GM19324 (cell line): ENCODE measurements around the gene COL4A5.
A peak's percentile ranks its signal among the peaks of the same experiment; 100 is the strongest.
"Not testable (repeated sequence)": the region's sequence is repeated elsewhere in the genome, so short reads cannot be mapped to it uniquely, and the experiment has no call there.

Source experiments
- ATAC-seq: cut with Tn5 transposase; IDR thresholded peaks from one replicate; pipeline ENCODE4 v1.9.1; 2021; ENCODE audit warnings: mild to moderate bottlenecking, moderate library complexity; ENCODE audit not compliant: unreplicated experiment, low FRiP score

The COL4A5 gene

DNA sequence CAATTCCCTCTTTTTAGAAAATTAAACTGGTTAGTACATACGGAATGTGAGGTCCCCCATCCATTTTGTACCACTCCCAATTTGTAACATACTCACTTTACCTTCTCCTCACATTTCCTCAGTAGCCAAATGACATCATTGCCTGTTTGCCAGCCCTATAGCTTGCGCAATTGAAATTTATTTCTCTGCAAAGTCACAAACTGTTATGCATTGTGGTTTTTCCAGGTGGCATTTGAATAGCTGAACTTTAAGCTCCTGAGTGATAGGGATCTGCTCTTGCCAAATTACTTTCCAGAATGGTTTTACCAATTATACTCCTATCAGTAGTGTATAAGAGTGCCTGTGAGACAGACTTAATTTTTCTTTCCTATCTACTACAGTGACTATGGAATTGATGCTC lies 7.7 kb downstream of the COL4A5 start:
- no peak for ATAC-seq

DNA sequence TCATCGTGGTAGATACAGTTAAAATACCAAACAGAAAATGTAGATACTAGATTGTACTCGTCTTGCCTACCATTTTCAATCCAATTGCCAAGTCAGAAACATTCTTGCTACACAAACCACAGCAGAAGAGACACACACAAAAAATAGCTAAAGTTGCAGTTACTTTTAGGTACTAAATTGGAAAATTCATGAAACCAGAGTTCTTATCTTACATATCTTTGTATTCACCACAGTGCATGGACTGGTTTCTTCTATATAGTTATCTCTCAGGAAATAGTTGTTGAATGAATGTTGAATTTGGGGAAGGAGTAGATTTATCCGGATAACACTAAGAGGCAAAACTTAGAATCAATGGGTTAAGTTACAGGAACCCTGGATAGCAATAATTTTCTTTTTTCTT lies 14.2 kb downstream of the COL4A5 start:
- no peak for ATAC-seq

DNA sequence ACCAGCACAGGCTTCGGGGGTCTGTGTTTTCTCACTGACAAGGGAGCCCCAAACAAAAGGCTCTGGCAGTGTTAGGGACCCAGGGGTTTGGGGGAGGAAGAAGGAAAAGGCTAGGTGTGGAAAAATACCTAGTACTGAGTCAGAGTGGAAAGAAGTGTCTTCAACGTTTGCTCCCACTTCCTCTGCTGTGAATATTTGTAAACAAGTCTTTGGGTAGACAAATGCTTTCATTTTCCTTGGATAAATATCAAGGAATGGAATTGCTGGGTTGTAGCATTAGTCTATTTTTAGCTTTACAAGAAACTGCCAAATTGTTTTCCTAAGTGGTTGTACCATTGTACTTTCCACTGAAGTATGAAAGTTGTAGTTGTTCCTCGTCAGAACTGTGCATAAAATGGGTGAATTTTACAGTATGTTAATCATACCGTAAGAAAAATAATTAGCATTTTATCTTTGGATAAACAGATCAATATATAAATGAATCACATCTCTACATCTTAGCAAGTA lies 17.4 kb downstream of the COL4A5 start:
- no peak for ATAC-seq

DNA sequence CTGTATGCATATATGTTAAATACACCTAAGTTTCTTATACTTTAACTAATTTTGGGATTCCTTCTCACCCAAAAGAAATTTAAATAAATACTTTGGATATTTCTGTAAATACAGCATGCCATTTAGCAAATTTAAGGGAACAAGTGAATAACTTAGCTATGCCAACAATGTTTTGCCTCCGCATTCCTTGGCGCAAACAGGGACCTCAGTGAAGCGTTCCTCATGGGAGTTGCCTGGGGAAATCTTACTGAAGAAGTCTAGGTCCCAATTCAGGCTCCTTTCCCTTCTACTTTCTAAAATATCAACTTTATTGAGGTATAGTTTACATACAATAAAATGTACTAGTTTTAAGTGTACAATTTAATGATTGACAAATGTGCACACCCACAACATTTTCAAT lies 25.0 kb downstream of the COL4A5 start:
- ATAC-seq = no peak

DNA sequence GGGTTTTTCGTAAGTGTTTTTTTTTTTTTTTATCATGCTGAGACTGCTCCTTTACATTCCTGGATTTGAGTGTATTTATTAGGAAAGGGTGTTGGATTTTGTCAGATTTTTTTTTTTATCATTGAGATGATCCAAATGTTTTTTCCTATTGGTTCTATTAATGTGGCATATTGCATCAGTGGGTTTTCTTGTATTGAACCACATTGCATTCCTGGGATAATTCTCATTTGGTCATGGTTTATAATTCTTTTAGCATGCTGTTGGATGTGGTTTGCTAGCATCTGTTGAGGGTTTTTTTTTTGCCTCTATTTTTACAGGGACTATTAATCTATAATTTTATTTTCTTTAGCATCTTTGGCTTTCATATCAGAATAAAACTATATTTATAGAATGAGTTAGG lies 28.8 kb downstream of the COL4A5 start:
- ATAC-seq = no peak

DNA sequence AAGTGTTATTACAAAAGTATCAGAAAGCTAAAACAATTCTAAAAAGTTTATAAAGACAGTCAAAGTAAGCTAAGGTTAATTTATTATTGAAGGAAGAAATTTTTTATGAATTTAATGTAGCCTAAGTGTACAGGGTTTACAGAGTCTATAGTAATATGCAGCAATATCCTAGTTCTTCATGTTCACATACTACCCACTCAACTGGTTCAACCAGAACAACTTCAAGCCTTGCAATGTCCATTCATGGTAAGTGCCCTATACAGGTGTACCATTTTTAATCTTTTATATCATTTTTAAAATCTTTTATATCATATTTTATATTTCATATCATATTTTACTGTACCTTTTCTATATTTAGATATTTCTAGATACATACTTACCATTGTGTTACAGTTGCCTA lies 34.3 kb downstream of the COL4A5 start:
- ATAC-seq = no peak

DNA sequence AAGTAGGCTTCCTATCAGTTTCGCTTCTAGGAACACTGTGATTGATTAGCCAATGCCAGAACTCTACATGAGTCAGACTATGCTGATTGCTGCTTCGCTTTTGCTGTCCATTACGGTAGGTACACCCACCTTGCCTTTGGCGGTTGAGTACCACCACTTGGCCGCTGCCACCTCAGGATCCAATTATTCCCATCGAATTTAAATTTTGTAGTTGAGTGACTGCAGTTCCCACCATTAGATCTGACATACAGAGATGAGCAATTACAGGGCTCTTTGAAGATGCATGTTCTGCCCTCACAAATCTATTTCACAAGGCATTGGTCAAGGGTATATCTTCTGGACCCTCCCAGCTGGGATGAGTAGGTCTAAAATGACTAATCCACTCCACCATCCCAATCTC lies 41.9 kb downstream of the COL4A5 start:
- ATAC-seq = not testable (repeated sequence)

DNA sequence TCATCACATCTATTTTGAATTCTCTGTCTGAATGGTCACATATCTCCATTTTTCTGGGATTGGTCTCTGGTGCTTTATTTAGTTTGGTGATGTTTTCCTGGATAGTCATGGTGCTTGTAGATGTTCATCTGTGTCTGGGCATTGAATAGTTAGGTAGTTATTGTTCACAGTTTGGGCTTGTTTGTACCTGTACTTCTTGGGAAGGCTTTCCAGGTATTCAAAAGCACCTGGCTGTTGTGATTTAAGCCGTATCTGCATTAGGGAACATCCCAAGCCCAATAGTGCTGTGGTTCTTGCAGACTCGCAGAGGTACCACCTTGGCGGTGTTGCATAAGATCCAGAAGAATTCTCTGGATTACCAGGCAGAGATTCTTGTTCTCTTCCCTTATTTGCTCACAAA lies 44.6 kb downstream of the COL4A5 start:
- ATAC-seq = no peak

DNA sequence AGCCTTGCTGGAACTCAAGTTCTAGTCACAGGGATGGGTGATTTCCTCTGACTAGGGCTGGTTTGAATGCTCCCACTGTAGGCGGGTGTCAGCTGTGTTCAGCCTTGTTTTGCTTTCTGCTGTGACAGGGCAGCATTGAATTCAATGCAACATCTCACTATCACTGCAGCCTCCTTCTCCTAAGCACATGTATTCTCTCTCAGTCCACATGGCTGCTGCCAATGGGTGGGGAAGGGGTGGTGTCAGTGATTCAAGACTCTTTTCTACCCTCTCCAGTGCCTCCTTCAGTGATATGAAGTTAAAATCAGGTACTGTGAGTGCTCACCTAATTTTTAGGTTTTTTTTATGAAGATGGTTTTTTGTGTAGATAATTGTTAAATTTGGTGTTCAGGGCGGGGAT lies 46.3 kb downstream of the COL4A5 start:
- ATAC-seq = no peak

DNA sequence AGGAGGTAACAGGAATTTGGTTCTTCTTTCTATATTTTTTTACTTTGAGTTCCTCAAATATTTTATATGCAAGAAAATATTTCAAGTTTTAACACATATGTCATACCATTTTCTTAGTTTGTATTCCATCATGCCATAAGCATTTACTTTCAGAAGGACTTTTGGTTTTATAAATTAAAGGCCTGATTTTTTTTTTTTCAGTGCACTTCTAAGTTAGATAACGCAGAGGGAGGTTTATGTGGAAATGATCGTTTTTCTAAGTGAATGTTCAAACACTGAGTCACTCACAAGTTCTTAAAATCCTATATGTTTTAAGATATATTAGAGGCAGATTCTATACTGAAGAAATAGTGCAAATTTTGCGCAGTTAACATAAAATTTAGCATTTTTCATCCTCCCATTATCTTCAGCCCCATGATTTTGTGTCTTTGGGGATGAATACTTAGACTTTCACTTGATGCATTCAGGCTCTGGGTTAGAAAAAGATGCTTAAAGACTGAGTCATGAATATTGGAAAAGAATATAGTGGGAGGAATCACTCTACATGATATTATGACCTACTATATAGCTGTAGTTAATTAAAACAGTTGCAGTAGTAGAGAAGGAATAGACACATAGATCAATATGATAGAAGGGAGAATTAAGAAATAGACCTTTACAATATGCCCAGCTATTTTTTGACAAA lies 54.9 kb downstream of the COL4A5 start:
- ATAC-seq = no peak

DNA sequence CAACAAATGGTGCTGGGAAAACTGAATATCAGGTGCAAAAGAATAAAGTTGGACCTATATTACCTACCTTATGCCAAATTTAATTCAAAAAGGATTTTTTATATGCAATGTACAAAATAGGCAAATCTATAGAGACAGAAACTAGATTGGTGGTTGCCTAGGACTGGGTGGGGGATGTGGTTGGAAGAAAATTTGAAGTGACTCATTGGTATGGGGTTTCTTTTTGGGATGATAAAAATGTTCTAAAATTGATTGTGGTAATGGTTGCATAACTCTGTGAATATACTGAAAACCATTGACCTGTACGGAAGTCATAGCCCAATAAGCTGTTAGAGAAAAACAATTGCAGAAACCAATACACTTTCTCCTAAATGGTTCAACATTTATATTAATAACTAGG lies 72.1 kb downstream of the COL4A5 start:
- ATAC-seq = no peak

DNA sequence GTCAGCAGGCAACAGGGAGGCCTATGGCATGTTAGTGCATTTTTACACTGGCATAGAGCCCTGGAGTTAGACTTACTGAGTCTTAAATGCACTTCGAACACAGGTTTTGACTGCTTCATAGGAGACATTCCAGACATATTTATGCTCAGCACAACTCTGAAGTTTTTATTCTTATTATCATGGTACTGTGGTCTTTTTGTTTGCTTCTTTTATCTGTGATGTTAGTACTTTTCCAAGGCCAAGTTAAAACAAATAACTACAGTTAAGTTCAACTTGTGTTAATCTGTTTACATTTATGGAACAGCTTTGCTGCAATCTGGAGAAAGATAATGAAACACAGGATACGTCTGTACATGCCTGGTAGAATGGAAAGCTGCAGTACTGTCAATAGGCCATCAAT lies 76.5 kb downstream of the COL4A5 start:
- ATAC-seq = no peak

DNA sequence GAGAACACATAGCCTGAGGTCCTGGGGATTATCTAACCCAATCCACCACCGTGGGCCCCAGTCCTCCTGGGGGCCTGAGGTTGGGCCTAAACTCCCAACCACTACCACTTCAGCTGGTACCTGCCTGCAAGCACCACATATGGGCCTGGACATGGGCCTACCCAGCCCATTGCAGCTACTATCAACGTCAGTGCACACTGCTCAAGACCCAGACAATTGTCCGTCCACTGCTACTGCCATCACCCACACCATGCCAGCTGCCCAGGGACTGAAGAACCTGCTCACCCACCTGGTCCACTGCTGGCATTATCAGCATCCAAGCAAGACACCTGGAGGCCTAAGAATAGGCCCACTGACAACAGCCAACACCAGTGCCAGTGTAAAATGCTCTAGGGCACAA lies 88.1 kb downstream of the COL4A5 start:
- no peak for ATAC-seq

DNA sequence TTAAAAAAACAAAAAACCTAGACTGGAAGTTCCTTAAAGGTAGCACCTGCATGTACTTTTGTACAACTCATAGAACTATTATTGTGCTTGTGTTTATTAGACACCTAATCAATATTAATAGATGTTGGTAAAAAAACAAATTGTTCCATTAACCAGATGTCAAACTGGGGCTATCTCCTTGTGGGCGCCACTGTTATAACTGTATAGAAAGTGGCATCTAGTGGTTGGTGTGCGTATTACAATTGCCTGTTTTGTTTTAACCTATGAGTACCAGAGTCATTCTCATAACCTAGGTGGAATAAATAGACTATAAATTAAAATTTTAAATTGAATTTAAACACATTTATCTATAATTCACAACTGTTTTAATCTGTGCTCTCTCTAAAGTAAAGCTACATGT lies 97.4 kb downstream of the COL4A5 start:
- ATAC-seq = peak; percentile 72

DNA sequence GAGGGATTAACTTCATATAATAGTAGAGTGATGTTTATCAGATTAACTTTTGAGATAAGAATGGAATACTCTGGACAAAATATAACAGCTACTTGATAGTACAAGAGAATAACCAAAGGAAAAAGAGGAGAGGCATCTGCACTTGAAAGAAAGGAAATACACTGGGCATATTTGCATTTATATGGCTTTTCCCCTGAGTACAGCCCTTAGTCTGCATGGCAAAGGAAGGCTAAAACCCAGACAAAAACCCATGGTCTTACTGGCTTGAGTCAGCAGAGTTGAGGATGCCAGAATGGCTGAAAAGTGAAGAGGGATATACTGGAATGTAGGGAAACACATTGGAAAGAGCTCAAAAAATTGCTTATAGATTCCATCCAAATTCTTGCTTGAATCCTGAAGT lies 101.6 kb downstream of the COL4A5 start:
- no peak for ATAC-seq

DNA sequence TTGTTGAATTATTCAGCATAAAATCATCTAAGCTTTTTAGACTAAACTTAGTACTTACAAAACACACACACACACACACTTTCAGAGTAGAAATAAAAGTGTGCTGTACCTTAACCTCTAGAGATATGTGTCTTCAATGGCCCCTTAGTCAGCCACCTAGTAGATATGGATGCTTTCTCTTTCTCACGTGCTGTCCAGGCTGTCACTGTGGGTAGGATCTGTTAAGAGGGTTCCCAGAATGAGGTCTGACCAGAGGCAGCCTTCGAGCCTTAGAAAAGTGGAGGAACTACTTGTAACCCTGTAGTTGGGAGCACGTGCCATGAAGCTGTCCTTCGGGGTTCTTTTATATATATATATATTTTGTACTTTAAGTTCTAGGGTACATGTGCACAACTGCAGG lies 117.9 kb downstream of the COL4A5 start:
- no peak for ATAC-seq

DNA sequence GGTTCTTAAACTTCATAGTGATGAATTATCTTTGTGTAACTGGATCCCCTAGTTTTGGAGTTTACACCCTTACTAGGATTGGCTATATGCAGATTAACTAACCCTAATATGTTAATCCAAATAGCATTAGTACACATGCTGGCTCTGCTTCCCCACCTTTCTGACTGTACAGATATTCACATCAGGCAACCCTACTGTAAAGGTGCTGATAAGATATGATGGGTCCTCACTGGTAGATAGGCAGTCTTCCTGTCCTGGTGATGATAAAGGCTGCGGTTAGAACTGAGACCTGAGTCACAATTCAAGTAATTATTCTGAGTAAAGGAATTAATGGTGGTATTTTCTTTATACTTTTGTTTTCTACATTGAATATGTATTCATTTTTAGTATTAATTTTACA lies 118.6 kb downstream of the COL4A5 start:
- no peak for ATAC-seq

DNA sequence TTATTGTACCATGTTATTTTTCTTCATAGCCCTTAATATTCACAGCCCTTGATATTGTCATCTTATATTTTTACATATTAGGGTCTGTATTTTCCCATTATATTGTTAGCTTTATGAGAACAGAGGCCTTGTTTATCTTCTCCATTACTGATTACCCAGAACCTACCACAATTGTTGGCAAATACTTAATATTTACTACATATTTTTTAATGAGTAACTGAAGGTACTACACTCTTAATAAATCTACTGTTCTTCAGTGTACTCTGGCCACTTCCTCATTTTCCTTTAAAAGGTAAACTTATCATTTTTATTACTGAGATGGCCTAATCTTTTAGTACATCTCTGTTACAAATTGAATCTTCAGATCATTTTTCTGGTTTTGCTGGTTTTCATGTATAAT lies 133.5 kb downstream of the COL4A5 start:
- no peak for ATAC-seq

DNA sequence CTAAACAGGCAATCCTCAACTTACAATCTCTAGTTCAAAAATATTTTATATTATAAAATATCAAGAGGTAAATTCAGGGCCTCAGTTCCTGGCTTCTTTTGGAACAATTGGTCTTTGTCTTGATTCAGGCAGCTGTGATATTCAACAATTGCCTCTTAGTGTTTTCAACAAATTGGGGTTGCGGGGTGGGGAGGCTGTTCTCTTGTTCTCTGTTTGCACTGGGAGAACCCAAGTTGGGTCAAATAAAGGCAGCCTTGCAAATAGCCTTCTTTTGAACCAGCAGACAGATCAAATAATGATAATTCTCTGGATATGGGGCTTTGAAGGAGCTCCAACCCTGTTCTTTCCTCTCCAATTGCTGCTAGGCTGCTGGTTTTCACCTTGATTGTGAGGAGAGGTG lies 142.5 kb downstream of the COL4A5 start:
- ATAC-seq = no peak

DNA sequence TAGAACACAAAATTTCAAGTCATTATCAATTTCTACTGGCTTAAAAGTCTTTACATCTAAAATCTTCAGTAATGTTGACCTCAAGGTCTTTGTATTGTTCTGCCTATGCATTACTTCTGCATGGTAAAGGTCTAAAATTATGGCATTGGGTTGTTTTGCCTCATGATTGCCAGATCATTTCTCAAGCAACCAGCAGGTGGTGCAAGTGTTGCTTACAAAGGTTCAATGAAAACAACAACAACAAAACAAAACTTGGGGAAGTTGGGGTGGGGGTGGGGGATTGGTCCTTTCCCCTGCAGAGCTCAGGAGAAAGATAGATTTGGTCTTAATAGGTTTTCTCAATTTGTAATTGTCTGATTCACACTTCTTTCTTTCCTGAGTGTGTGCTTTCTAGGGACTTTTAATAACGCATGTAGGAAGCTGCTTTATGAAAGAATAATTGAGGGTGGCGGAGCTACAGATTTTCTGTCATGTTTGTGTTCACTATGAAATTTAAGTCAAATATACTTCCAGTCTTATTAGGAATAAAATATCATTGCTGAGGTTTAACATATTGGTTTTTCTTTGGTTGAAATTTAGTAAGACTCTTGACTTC lies 145.1 kb downstream of the COL4A5 start:
- no peak for ATAC-seq

DNA sequence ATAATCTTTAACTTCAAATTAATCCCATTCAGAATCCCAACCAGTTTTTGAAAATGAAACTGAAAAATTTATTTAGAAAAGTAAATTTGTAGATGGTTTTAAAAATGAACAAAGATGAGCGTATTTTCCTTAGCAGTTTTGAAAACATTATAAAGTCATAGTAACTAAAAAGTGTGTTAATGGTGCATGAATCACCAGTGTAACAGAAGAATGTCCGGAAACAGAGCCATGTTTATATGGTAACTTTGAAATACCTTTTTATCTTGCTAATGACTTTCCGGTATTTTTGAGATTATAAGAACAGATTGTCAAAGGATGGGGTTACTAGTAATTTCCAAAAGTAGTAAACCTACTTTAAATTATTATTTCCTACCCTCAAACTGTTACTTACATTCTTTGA lies 150.9 kb downstream of the COL4A5 start:
- no peak for ATAC-seq

DNA sequence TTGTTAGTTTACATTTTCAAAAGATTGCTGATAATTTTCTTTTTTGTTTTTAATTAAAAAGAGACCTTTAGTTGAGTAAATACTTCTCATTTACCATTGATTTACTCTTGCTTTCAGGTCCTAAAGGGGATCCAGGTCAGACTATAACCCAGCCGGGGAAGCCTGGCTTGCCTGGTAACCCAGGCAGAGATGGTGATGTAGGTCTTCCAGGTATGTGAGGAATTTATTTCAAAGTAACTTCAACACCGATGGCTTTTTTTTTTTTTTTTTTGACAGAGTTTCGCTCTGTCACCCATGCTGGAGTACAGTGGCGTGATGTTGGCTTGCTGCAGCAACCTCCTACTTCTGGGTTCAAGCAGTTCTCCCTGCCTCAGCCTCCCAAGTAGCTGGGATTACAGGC lies 161.6 kb downstream of the COL4A5 start:
- ATAC-seq = no peak

DNA sequence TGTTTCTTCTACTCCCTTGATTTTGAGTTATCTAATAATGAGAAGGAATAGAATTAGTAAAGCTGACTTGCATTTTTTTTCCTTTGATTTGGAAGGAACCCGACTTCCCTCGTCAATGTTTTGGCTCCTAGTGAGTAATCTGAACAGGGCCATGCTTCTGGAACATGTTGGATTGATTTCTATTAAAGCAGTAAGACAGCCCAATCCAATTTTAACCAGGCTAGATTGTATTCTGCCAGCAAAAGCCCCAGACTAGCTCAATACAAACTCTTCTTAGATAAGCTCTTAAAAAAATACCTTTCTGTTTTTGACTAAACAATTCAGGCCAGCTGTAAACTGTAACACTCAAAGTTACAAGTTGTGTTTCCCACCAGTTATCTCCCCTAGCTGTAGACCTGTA lies 170.5 kb downstream of the COL4A5 start:
- ATAC-seq = no peak
